DOHH2 (cell line): ENCODE data around the gene SCN7A.
A peak's percentile ranks its signal among the peaks of the same experiment; 100 is the strongest.

ENCODE experiments used
- H3F3A ChIP-seq: fragments of 200-600 bp; sonication (generic), shearing (Covaris generic); 2 replicates; pipeline ENCODE4 v1.6.0; 2016; ENCODE audit warnings: antibody characterized with exemption, mild to moderate bottlenecking; ENCODE audit not compliant: control insufficient read depth, insufficient read depth
- H3K27ac ChIP-seq: fragments of 200-600 bp; sonication (generic); 2 replicates; pipeline ENCODE4 v1.5.1; 2014; ENCODE audit warnings: low read depth, mild to moderate bottlenecking, low read length, moderate library complexity
- H3K27me3 ChIP-seq: fragments of 200-600 bp; sonication (generic); 2 replicates; pipeline ENCODE4 v1.6.1; 2014; ENCODE audit warnings: mild to moderate bottlenecking, low read length, mixed read lengths; ENCODE audit not compliant: control insufficient read depth
- H3K36me3 ChIP-seq: fragments of 200-600 bp; sonication (generic); 2 replicates; pipeline ENCODE4 v1.6.1; 2014; ENCODE audit warnings: mild to moderate bottlenecking, low read length, moderate library complexity, mixed read lengths; ENCODE audit not compliant: control insufficient read depth
- H3K4me1 ChIP-seq: fragments of 200-600 bp; sonication (generic); 2 replicates; pipeline ENCODE4 v1.6.1; 2014; ENCODE audit warnings: mild to moderate bottlenecking, low read length, mixed read lengths; ENCODE audit not compliant: control insufficient read depth
- H3K4me2 ChIP-seq: fragments of 200-600 bp; sonication (generic); 2 replicates; pipeline ENCODE4 v1.6.0; 2014; ENCODE audit warnings: mild to moderate bottlenecking, low read length, moderate library complexity
- H3K4me3 ChIP-seq: fragments of 200-600 bp; sonication (generic); 2 replicates; pipeline ENCODE4 v1.5.1; 2014; ENCODE audit warnings: mild to moderate bottlenecking, low read length, mixed read lengths
- H3K79me2 ChIP-seq: fragments of 200-600 bp; sonication (generic); 2 replicates; pipeline ENCODE4 v1.6.1; 2014; ENCODE audit warnings: mild to moderate bottlenecking, low read length, mixed read lengths; ENCODE audit not compliant: control insufficient read depth
- H3K9me2 ChIP-seq: fragments of 200-600 bp; sonication (generic); replicated peaks from 2 replicates; pipeline ENCODE4 v1.6.1; 2014; ENCODE audit warnings: mild to moderate bottlenecking, low read length, mixed read lengths; ENCODE audit not compliant: control insufficient read depth
- H3K9me3 ChIP-seq: fragments of 200-600 bp; sonication (generic); 2 replicates; pipeline ENCODE4 v1.6.1; 2014; ENCODE audit warnings: antibody characterized with exemption, low read length, mixed read lengths; ENCODE audit not compliant: control insufficient read depth, insufficient read depth
- H4K20me1 ChIP-seq: fragments of 200-600 bp; sonication (generic); 2 replicates; pipeline ENCODE4 v1.6.0; 2014; ENCODE audit warnings: low read depth, mild to moderate bottlenecking, antibody characterized with exemption, low read length, moderate library complexity; ENCODE audit not compliant: control insufficient read depth, insufficient read depth
- CTCF ChIP-seq: fragments of 200-600 bp; sonication (generic); IDR thresholded peaks from one replicate; pipeline ENCODE4 v1.5.1; 2014; ENCODE audit warnings: antibody characterized with exemption, mild to moderate bottlenecking, low read depth, low read length; ENCODE audit not compliant: poor library complexity, severe bottlenecking
- EZH2phosphoT487 ChIP-seq: fragments of 200-600 bp; sonication (generic); IDR thresholded peaks from 2 replicates; pipeline ENCODE4 v1.6.1; 2017; ENCODE audit warnings: borderline replicate concordance, mild to moderate bottlenecking, antibody characterized with exemption, low read length, moderate library complexity, mixed read lengths

SCN7A gene

GRCh38 chr2:166393008-166393407 lies 101.0 kb downstream of the SCN7A start:
- H3K27ac ChIP-seq = no peak overlapping the region
- no peak overlapping the region for H3K4me3 ChIP-seq
- H4K20me1 ChIP-seq = no peaks in the 10 kb centered on the region
- no peaks in the 10 kb centered on the region for H3K4me1 ChIP-seq
- H3K4me2 ChIP-seq = no peak overlapping the region
- H3K9me2 ChIP-seq = no peaks in the 10 kb centered on the region
- TF ChIP-seq CTCF (no peak), EZH2phosphoT487 (no peak)
- H3K9me3 ChIP-seq = no peaks in the 10 kb centered on the region
- H3K36me3 ChIP-seq = no peaks in the 10 kb centered on the region
- H3K79me2 ChIP-seq = no peaks in the 10 kb centered on the region
- no peaks in the 10 kb centered on the region for H3F3A ChIP-seq
- H3K27me3 ChIP-seq = no peaks in the 10 kb centered on the region

DNA sequence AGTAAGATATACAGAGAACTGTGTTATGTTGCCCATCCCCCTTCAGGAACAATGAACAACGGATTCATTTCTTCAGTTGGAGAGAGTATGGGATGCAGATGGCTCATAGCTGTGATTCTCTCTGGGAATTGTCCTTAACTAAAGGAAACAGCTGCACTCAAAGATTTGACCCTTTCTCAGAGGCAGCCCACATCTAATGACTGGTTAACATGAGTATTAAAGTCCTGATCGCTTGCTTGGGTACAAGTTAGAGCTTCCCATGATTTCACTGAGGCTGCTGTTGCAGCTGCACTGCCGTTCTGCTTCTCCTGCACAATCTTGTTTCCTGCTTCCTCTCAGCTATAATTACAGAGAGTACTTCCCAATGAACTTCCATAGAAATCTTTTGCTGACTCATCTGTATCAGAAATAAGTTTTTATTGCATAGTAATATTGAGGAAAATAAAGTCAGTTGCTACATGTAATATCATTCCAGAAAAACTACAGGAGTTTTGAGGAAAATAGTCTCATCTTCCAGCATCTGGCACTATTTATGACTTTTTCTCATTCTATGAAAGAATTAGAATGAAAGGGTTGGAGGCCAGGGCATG lies 105.5 kb downstream of the SCN7A start:
- H3F3A ChIP-seq = no peaks in the 10 kb centered on the region
- H3K27me3 ChIP-seq = no peaks in the 10 kb centered on the region
- no peaks in the 10 kb centered on the region for H3K79me2 ChIP-seq
- H4K20me1 ChIP-seq = no peaks in the 10 kb centered on the region
- no peaks in the 10 kb centered on the region for H3K9me3 ChIP-seq
- no peak overlapping the region for H3K4me3 ChIP-seq
- H3K36me3 ChIP-seq = no peaks in the 10 kb centered on the region
- H3K9me2 ChIP-seq = no peaks in the 10 kb centered on the region
- H3K4me1 ChIP-seq = no peaks in the 10 kb centered on the region
- H3K4me2 ChIP-seq = no peak overlapping the region
- H3K27ac ChIP-seq = no peak overlapping the region
- no peak for TF ChIP-seq EZH2phosphoT487
- no peak for TF ChIP-seq CTCF

- Histone ChIP-seq H3K4me2 (no peak overlapping the region), H3K4me3 (no peak overlapping the region), H3K79me2 (no peaks in the 10 kb centered on the region), H3F3A (no peaks in the 10 kb centered on the region), H4K20me1 (no peaks in the 10 kb centered on the region), H3K4me1 (no peaks in the 10 kb centered on the region), H3K27me3 (no peaks in the 10 kb centered on the region), H3K27ac (no peak overlapping the region), H3K9me2 (no peaks in the 10 kb centered on the region), H3K36me3 (no peaks in the 10 kb centered on the region), H3K9me3 (no peaks in the 10 kb centered on the region)
- no peak for TF ChIP-seq EZH2phosphoT487
- TF ChIP-seq CTCF = no peak
Measured at GRCh38 chr2:166385313-166385712, 108.7 kb downstream of the SCN7A start.

DNA sequence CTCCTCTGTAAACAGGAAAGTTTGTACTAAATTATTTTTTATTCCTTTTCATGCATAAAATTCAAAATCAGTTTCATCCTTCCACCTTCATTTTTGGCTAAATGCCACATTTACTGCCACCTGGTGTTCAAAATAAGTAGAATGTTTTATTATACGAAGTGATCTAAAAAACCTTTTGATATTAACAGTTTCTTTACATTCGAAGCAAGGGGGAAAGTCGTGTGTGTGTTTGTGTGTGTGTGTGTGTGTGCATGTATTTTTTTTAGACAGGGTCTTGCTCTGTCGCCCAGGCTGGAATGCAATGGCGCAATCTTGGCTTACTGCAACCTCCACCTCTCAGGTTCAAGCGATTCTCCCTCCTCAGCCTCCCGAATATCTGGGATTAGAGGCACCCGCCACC lies 109.3 kb downstream of the SCN7A start:
- Histone ChIP-seq H3K9me2 (no peaks in the 10 kb centered on the region), H3K79me2 (no peaks in the 10 kb centered on the region), H3K36me3 (no peaks in the 10 kb centered on the region), H3K4me1 (no peaks in the 10 kb centered on the region), H4K20me1 (no peaks in the 10 kb centered on the region), H3K4me3 (no peak overlapping the region), H3K9me3 (no peaks in the 10 kb centered on the region), H3K27me3 (no peaks in the 10 kb centered on the region), H3K27ac (no peak overlapping the region), H3F3A (no peaks in the 10 kb centered on the region), H3K4me2 (no peak overlapping the region)
- TF ChIP-seq CTCF (peak; percentile 59), EZH2phosphoT487 (no peak)
